ENCODE data around the gene TMEM150C.

TMEM150C gene

GRCh38 chr4:82524570-82525152 lies 37.1 kb downstream of the TMEM150C start:
- no peaks in the 10 kb centered on the region for H3F3A ChIP-seq (ENCODE audit: low read depth)
- no peaks in the 10 kb centered on the region for H3K9me3 ChIP-seq (ENCODE audit: insufficient read depth, low read depth, low read length)
- no peaks in the 10 kb centered on the region for H3K27me3 ChIP-seq (ENCODE audit: insufficient read depth, low read length, poor library complexity, severe bottlenecking)
- TF ChIP-seq, protein P1, sequence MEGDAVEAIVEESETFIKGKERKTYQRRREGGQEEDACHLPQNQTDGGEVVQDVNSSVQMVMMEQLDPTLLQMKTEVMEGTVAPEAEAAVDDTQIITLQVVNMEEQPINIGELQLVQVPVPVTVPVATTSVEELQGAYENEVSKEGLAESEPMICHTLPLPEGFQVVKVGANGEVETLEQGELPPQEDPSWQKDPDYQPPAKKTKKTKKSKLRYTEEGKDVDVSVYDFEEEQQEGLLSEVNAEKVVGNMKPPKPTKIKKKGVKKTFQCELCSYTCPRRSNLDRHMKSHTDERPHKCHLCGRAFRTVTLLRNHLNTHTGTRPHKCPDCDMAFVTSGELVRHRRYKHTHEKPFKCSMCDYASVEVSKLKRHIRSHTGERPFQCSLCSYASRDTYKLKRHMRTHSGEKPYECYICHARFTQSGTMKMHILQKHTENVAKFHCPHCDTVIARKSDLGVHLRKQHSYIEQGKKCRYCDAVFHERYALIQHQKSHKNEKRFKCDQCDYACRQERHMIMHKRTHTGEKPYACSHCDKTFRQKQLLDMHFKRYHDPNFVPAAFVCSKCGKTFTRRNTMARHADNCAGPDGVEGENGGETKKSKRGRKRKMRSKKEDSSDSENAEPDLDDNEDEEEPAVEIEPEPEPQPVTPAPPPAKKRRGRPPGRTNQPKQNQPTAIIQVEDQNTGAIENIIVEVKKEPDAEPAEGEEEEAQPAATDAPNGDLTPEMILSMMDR (conservative IDR thresholded peaks at IDR 0.05; ENCODE audit: low read length), result no peak
- no peak for TF ChIP-seq EZH2phosphoT487 (IDR thresholded peaks at IDR 0.05; ENCODE audit: borderline replicate concordance)
- H3K9ac ChIP-seq (ENCODE audit: low read depth, low read length, poor library complexity, severe bottlenecking), result no peak overlapping the region
- no peaks in the 10 kb centered on the region for H3K36me3 ChIP-seq (ENCODE audit: insufficient read depth, low read length)
- no peaks in the 10 kb centered on the region for H3K9me2 ChIP-seq (replicated peaks; ENCODE audit: low read depth, low read length)
- no peaks in the 10 kb centered on the region for H4K20me1 ChIP-seq (ENCODE audit: insufficient read depth, low read length, poor library complexity, severe bottlenecking)
- no peaks in the 10 kb centered on the region for H3K79me2 ChIP-seq (ENCODE audit: insufficient read depth, low read length)
- H3K4me3 ChIP-seq (ENCODE audit: low read length, poor library complexity, severe bottlenecking), result no peak overlapping the region
- no peak overlapping the region for H3K4me2 ChIP-seq (ENCODE audit: low read depth, low read length, poor library complexity, severe bottlenecking)
- no peak overlapping the region for H2AFZ ChIP-seq (ENCODE audit: low read length)
- no peaks in the 10 kb centered on the region for H3K4me1 ChIP-seq (ENCODE audit: insufficient read depth, low read length, poor library complexity, severe bottlenecking)

DNA sequence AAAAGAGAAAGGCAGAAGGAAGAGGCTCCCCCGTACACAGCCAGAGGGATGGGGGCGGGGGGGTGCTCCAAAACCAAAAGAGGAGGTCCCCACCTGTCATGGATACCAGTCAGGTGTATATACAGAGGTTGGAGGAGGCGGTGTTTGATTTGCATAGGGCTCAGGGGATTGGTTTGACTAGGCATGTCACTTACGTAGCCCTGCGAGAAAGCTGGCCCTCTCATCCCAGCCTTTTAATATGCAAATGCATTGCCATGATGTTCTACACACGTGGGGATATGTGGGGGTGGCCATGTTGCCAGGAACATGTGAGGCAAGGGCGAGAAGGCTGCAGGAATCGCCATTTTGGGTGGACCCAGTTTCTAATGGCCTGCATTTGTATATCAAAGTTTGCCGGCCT lies 38.6 kb downstream of the TMEM150C start:
- TF ChIP-seq EZH2phosphoT487 (IDR thresholded peaks at IDR 0.05; ENCODE audit: borderline replicate concordance), result no peak
- H3K9me2 ChIP-seq (replicated peaks; ENCODE audit: low read depth, low read length), result no peaks in the 10 kb centered on the region

DNA sequence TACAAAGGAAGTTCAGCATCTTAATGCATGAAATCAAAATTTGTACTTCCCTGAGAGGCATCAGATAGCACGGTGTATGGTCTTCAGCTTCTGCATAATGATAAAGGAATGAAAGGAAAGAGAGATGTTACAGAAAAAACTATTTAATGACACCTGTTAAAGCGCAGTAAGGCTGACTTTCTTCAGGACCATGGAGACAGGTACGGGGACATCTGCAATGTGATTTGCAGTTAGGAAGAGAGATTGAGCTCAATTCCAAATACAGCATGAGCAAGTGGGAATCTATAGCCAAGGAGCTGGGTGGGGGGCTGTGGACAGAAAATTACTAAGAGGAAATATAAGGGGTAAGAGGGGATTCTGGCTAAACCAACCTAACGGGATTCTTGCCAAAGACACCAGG lies 39.3 kb downstream of the TMEM150C start:
- TF ChIP-seq, protein P1 (conservative IDR thresholded peaks at IDR 0.05; ENCODE audit: low read length), result no peak
- no peak for TF ChIP-seq EZH2phosphoT487 (IDR thresholded peaks at IDR 0.05; ENCODE audit: borderline replicate concordance)
- no peaks in the 10 kb centered on the region for H3K4me1 ChIP-seq (ENCODE audit: insufficient read depth, low read length, poor library complexity, severe bottlenecking)
- no peaks in the 10 kb centered on the region for H4K20me1 ChIP-seq (ENCODE audit: insufficient read depth, low read length, poor library complexity, severe bottlenecking)
- H3K9me2 ChIP-seq (replicated peaks; ENCODE audit: low read depth, low read length), result no peaks in the 10 kb centered on the region
- H3K79me2 ChIP-seq (ENCODE audit: insufficient read depth, low read length), result no peaks in the 10 kb centered on the region
- no peak overlapping the region for H3K9ac ChIP-seq (ENCODE audit: low read depth, low read length, poor library complexity, severe bottlenecking)
- no peaks in the 10 kb centered on the region for H3K27me3 ChIP-seq (ENCODE audit: insufficient read depth, low read length, poor library complexity, severe bottlenecking)
- no peak overlapping the region for H2AFZ ChIP-seq (ENCODE audit: low read length)
- H3K9me3 ChIP-seq (ENCODE audit: insufficient read depth, low read depth, low read length), result no peaks in the 10 kb centered on the region
- no peak overlapping the region for H3K4me2 ChIP-seq (ENCODE audit: low read depth, low read length, poor library complexity, severe bottlenecking)
- H3F3A ChIP-seq (ENCODE audit: low read depth), result no peaks in the 10 kb centered on the region
- H3K36me3 ChIP-seq (ENCODE audit: insufficient read depth, low read length), result no peaks in the 10 kb centered on the region
- H3K4me3 ChIP-seq (ENCODE audit: low read length, poor library complexity, severe bottlenecking), result no peak overlapping the region

More for the DNA sequence above, 38.6 kb downstream of the TMEM150C start:
- H3K79me2 ChIP-seq (ENCODE audit: insufficient read depth, low read length), result no peaks in the 10 kb centered on the region
- no peaks in the 10 kb centered on the region for H3F3A ChIP-seq (ENCODE audit: low read depth)
- H4K20me1 ChIP-seq (ENCODE audit: insufficient read depth, low read length, poor library complexity, severe bottlenecking), result no peaks in the 10 kb centered on the region
- no peak overlapping the region for H2AFZ ChIP-seq (ENCODE audit: low read length)
- no peak overlapping the region for H3K9ac ChIP-seq (ENCODE audit: low read depth, low read length, poor library complexity, severe bottlenecking)
- H3K36me3 ChIP-seq (ENCODE audit: insufficient read depth, low read length), result no peaks in the 10 kb centered on the region
- H3K9me3 ChIP-seq (ENCODE audit: insufficient read depth, low read depth, low read length), result no peaks in the 10 kb centered on the region
- no peaks in the 10 kb centered on the region for H3K4me1 ChIP-seq (ENCODE audit: insufficient read depth, low read length, poor library complexity, severe bottlenecking)
- H3K27me3 ChIP-seq (ENCODE audit: insufficient read depth, low read length, poor library complexity, severe bottlenecking), result no peaks in the 10 kb centered on the region
- H3K4me3 ChIP-seq (ENCODE audit: low read length, poor library complexity, severe bottlenecking), result no peak overlapping the region
- no peak overlapping the region for H3K4me2 ChIP-seq (ENCODE audit: low read depth, low read length, poor library complexity, severe bottlenecking)

GRCh38 chr4:82521283-82521682 lies 40.5 kb downstream of the TMEM150C start:
- Histone ChIP-seq H3K9me2 (replicated peaks; ENCODE audit: low read depth, low read length) (no peaks in the 10 kb centered on the region), H3K79me2 (ENCODE audit: insufficient read depth, low read length) (no peaks in the 10 kb centered on the region), H2AFZ (ENCODE audit: low read length) (no peak overlapping the region), H3F3A (ENCODE audit: low read depth) (no peaks in the 10 kb centered on the region), H3K4me2 (ENCODE audit: low read depth, low read length, poor library complexity, severe bottlenecking) (no peak overlapping the region), H3K4me3 (ENCODE audit: low read length, poor library complexity, severe bottlenecking) (no peak overlapping the region), H3K9ac (ENCODE audit: low read depth, low read length, poor library complexity, severe bottlenecking) (no peak overlapping the region), H3K27me3 (ENCODE audit: insufficient read depth, low read length, poor library complexity, severe bottlenecking) (no peaks in the 10 kb centered on the region), H3K4me1 (ENCODE audit: insufficient read depth, low read length, poor library complexity, severe bottlenecking) (no peaks in the 10 kb centered on the region), H4K20me1 (ENCODE audit: insufficient read depth, low read length, poor library complexity, severe bottlenecking) (no peaks in the 10 kb centered on the region), H3K36me3 (ENCODE audit: insufficient read depth, low read length) (no peaks in the 10 kb centered on the region), H3K9me3 (ENCODE audit: insufficient read depth, low read depth, low read length) (no peaks in the 10 kb centered on the region)
- TF ChIP-seq, protein P1 (conservative IDR thresholded peaks at IDR 0.05; ENCODE audit: low read length), result no peak
- TF ChIP-seq EZH2phosphoT487 (IDR thresholded peaks at IDR 0.05; ENCODE audit: borderline replicate concordance), result no peak

Measured in Loucy (cell line).